IMR-90 (cell line): ENCODE data around the gene LRRC10B. TPM values are rescaled to one million over a fixed set of nuclear protein-coding genes. Genes with fewer than 3 reads are reported as not detected.

Source experiments
- ATAC-seq: fragments of 200-7000 bp; cut with Tn5 transposase; 2 replicates; pipeline ENCODE4 v1.9.1; 2020; ENCODE audit warnings: low read depth, mild to moderate bottlenecking, moderate library complexity
- BruUV-seq: library from RNA; stranded (reverse); fragments of 400-500 nt; replicated peaks from 2 replicates; lab custom pipeline; 2021; lab: Mats Ljungman, UMichigan
- CTCF ChIA-PET: fragments of 300-600 bp; formaldehyde crosslinking; extraction: SDS; loops from one replicate; lab custom pipeline; 2021; ENCODE audit warnings: antibody characterized with exemption; lab: Yijun Ruan, JAX
- POLR2A ChIA-PET: fragments of 300-600 bp; sonication (Branson Sonifier 250); formaldehyde crosslinking; loops from one replicate; lab custom pipeline; 2022; ENCODE audit warnings: antibody characterized with exemption; ENCODE audit not compliant: unreplicated experiment; lab: Charles Lee
- DNase-seq: peaks from one replicate; pipeline ENCODE4 v3.0.0; 2013
- H2AFZ ChIP-seq: replicated peaks from 2 replicates; pipeline ENCODE3; 2013; ENCODE audit warnings: low read length, mild to moderate bottlenecking; ENCODE audit not compliant: poor library complexity
- H2AK5ac ChIP-seq: 2 replicates; pipeline ENCODE4 v1.6.1; 2013; ENCODE audit warnings: low read depth, low read length, inconsistent platforms
- H2AK9ac ChIP-seq: replicated peaks from 2 replicates; pipeline ENCODE3; 2013; ENCODE audit warnings: mild to moderate bottlenecking, low read depth, low read length, moderate library complexity; ENCODE audit not compliant: poor library complexity
- H2BK120ac ChIP-seq: 2 replicates; pipeline ENCODE4 v1.6.1; 2013; ENCODE audit warnings: low read depth, low read length, inconsistent platforms
- H2BK15ac ChIP-seq: 3 replicates; pipeline ENCODE4 v1.6.1; 2013; ENCODE audit warnings: low read depth, low read length, inconsistent platforms
- H2BK20ac ChIP-seq: 2 replicates; pipeline ENCODE4 v1.6.1; 2013; ENCODE audit warnings: low read depth, mild to moderate bottlenecking, inconsistent platforms, low read length, moderate library complexity
- H2BK5ac ChIP-seq: 2 replicates; pipeline ENCODE4 v1.6.1; 2013; ENCODE audit warnings: mild to moderate bottlenecking, low read depth, low read length, inconsistent platforms; ENCODE audit not compliant: poor library complexity, severe bottlenecking
- H3K14ac ChIP-seq: replicated peaks from 2 replicates; pipeline ENCODE4 v1.6.1; 2013; ENCODE audit warnings: low read depth, low read length, inconsistent platforms
- H3K18ac ChIP-seq: 2 replicates; pipeline ENCODE4 v1.6.1; 2013; ENCODE audit warnings: low read depth, low read length, control low read depth
- H3K23ac ChIP-seq: 2 replicates; pipeline ENCODE4 v1.6.1; 2013; ENCODE audit warnings: low read depth, low read length, inconsistent platforms
- H3K27ac ChIP-seq: 2 replicates; pipeline ENCODE4 v1.5.1; 2013; ENCODE audit warnings: mild to moderate bottlenecking, control low read depth, low read length; ENCODE audit not compliant: insufficient read depth
- H3K27me3 ChIP-seq: 2 replicates; pipeline ENCODE4 v1.6.1; 2013; ENCODE audit warnings: low read length; ENCODE audit not compliant: control insufficient read depth, insufficient read depth
- H3K36me3 ChIP-seq: 2 replicates; pipeline ENCODE4 v1.6.1; 2013; ENCODE audit warnings: low read length, mixed read lengths; ENCODE audit not compliant: control insufficient read depth, insufficient read depth
- H3K4ac ChIP-seq: 2 replicates; pipeline ENCODE4 v1.6.1; 2013; ENCODE audit warnings: low read depth, low read length, inconsistent platforms
- H3K4me1 ChIP-seq: 2 replicates; pipeline ENCODE4 v1.6.1; 2013; ENCODE audit warnings: low read length, mixed read lengths; ENCODE audit not compliant: control insufficient read depth, insufficient read depth
- H3K4me2 ChIP-seq: 2 replicates; pipeline ENCODE4 v1.6.1; 2013; ENCODE audit warnings: low read depth, mild to moderate bottlenecking, control low read depth, low read length, moderate library complexity
- H3K4me3 ChIP-seq: 2 replicates; pipeline ENCODE4 v1.5.1; 2013; ENCODE audit warnings: low read depth, mild to moderate bottlenecking, control low read depth, low read length, moderate library complexity; ENCODE audit not compliant: insufficient read depth
- H3K56ac ChIP-seq: 2 replicates; pipeline ENCODE4 v1.6.1; 2013; ENCODE audit warnings: low read length, inconsistent platforms; ENCODE audit not compliant: insufficient read depth; ENCODE audit errors: extremely low read depth
- H3K79me1 ChIP-seq, 2 experiments: 2 replicates each; pipeline ENCODE4 v1.6.1; 2013; ENCODE audit warnings: low read length in 2 of 2, inconsistent platforms in 1 of 2, low read depth in 1 of 2
- H3K9ac ChIP-seq: 2 replicates; pipeline ENCODE4 v1.6.1; 2013; ENCODE audit warnings: low read depth, low read length, control low read depth
- H3K9me1 ChIP-seq: 2 replicates; pipeline ENCODE4 v1.6.1; 2013; ENCODE audit warnings: low read length, inconsistent platforms; ENCODE audit not compliant: insufficient read depth
- H3K9me3 ChIP-seq: 2 replicates; pipeline ENCODE4 v1.6.1; 2013; ENCODE audit warnings: low read length; ENCODE audit not compliant: control insufficient read depth, insufficient read depth
- H4K20me1 ChIP-seq: 2 replicates; pipeline ENCODE4 v1.6.1; 2013; ENCODE audit warnings: low read length, inconsistent platforms; ENCODE audit not compliant: insufficient read depth
- H4K5ac ChIP-seq: 2 replicates; pipeline ENCODE4 v1.6.1; 2013; ENCODE audit warnings: mild to moderate bottlenecking, low read depth, low read length, control low read depth
- H4K8ac ChIP-seq, 2 experiments: 2 replicates each; pipeline ENCODE4 v1.6.1; 2013; ENCODE audit warnings: low read depth in 2 of 2, low read length in 2 of 2, control low read depth in 1 of 2, inconsistent platforms in 1 of 2
- H4K91ac ChIP-seq: 2 replicates; pipeline ENCODE4 v1.6.1; 2013; ENCODE audit warnings: low read depth, low read length, inconsistent platforms; ENCODE audit not compliant: insufficient read depth
- CHD1 ChIP-seq: IDR thresholded peaks from 2 replicates; pipeline ENCODE4 v1.6.1; 2012; ENCODE audit warnings: low read depth, low read length, improper control_type of control experiment
- MXI1 ChIP-seq: IDR thresholded peaks from 2 replicates; pipeline ENCODE4 v1.6.1; 2012; ENCODE audit warnings: low read depth, mild to moderate bottlenecking, low read length, moderate library complexity, borderline replicate concordance
- NFE2L2 ChIP-seq: fragments of 150-350 bp; IDR thresholded peaks from 2 replicates; pipeline ENCODE4 v1.6.1; 2016; ENCODE audit warnings: low read depth, mild to moderate bottlenecking, low read length
- WGBS, 2 experiments: methylation state at CpG; one replicate each; pipeline versions ENCODE4 v1.1.5 to v1.1.7; 2013; ENCODE audit warnings: missing lambda C conversion rate in 2 of 2; ENCODE audit not compliant: insufficient read length in 1 of 2; ENCODE audit errors: extremely low coverage in 2 of 2; 5-methylcytosine and 5-hydroxymethylcytosine counted together
- dilution Hi-C: fragments of 300-500 bp; cut with HindIII; formaldehyde crosslinking; loops from one replicate; pipeline ENCODE4 v1.14.3; 2018; ENCODE audit warnings: low sequenced_read_pairs; ENCODE audit not compliant: unreplicated experiment
- in situ Hi-C: fragments of 300-500 bp; cut with MboI; formaldehyde crosslinking; loops from 3 replicates; pipeline ENCODE4 v1.14.3; 2019; ENCODE audit warnings: low sequenced_read_pairs, inconsistent platforms, mixed read lengths
- intact Hi-C: fragments of 100-400 bp; cut with micrococcal nuclease; formaldehyde crosslinking; loops from 2 replicates; pipeline ENCODE4 v1.10.0; 2022
- polyA plus RNA-seq, 3 experiments: library from polyadenylated mRNA; depleted of rRNA; stranded (reverse); fragments of >200 nt; gene quantifications; 2 replicates each; pipeline ENCODE4 v1.2.3, GENCODE V29; 2012; ENCODE audit warnings: low replicate concordance in 1 of 3
- total RNA-seq: library from RNA; depleted of rRNA; stranded (reverse); fragments of >200 nt; gene quantifications from 2 replicates; pipeline ENCODE4 v1.2.3, GENCODE V29; 2012
- TF ChIP-seq, protein P1 (sequence below): conservative IDR thresholded peaks from 2 replicates; pipeline ENCODE4 v1.5.1; 2012; ENCODE audit warnings: mild to moderate bottlenecking, low read depth, low read length, improper control_type of control experiment
- TF ChIP-seq, protein P2 (sequence below): fragments of 150-350 bp; IDR thresholded peaks from 2 replicates; pipeline ENCODE4 v1.6.1; 2017; ENCODE audit warnings: mild to moderate bottlenecking, antibody characterized with exemption, low read length, low read depth

Gene LRRC10B
- total and polyA plus RNA-seq, 2 of the 4 experiments (the other 2 are of a cell fraction) = not detected

DNA sequence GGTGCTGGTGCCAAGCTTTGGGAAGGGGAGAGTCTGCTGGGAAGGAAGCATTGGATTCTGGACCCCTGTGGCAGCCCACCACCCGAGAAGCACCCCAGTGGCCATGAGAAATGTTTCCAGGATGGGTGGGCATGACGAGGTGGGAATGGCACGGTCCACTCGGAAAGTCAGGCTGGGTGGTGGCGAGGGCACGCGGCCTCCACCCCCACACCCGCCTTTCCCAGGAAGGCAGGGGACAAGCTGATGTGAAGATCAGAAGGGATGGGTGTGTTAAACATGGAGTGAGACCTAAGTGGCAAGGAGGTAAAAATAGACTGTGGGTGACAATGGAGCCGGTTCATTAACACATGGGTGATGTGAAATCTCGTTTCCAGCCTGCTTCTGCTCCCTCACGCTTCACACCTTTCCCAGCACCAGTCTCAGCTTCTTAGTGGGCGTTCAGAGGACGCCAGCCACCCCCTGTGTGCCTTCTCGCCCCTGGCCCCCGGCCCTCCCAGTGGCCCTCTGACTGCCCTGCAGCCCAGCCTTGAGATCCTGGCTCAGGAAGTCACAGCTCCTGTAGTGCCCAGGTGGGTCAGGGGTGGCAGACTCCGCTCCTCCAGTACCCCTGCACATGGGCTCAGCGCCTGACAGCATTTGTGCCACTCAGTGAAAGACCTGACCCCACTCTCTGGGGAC is 27.6 kb downstream of the LRRC10B start:
- dilution Hi-C loops (no loop called here), in situ Hi-C loops (no loop called here)

More for the DNA sequence above, 27.6 kb downstream of the LRRC10B start:
- H3K9ac ChIP-seq = no peak overlapping the region
- WGBS, 2 experiments = 63% methylated on average over 5 of the region's 17 CpGs; no CpG with 5 or more reads in 1 of the 2 experiments
- peaks cover 2% of the 10 kb centered on the region; the same call in 1 of the 2 replicates for H3K4me1 ChIP-seq
- H3K23ac ChIP-seq = no peak overlapping the region
- no peak overlapping the region for H2AK9ac ChIP-seq
- H3K56ac ChIP-seq = no peak overlapping the region
- no peaks in the 10 kb centered on the region for H3K36me3 ChIP-seq
- H3K14ac ChIP-seq = no peak overlapping the region
- POLR2A ChIA-PET = no interaction called here
- no peaks in the 10 kb centered on the region for H3K9me3 ChIP-seq
- no peak overlapping the region for H3K4ac ChIP-seq
- H2BK20ac ChIP-seq = no peak overlapping the region
- H2AK5ac ChIP-seq = no peak overlapping the region
- no peak overlapping the region for H2AFZ ChIP-seq
- H3K9me1 ChIP-seq = no peaks in the 10 kb centered on the region; the same call in 1 of the 2 replicates
- H3K27ac ChIP-seq = no peak overlapping the region
- TF ChIP-seq, protein P1, sequence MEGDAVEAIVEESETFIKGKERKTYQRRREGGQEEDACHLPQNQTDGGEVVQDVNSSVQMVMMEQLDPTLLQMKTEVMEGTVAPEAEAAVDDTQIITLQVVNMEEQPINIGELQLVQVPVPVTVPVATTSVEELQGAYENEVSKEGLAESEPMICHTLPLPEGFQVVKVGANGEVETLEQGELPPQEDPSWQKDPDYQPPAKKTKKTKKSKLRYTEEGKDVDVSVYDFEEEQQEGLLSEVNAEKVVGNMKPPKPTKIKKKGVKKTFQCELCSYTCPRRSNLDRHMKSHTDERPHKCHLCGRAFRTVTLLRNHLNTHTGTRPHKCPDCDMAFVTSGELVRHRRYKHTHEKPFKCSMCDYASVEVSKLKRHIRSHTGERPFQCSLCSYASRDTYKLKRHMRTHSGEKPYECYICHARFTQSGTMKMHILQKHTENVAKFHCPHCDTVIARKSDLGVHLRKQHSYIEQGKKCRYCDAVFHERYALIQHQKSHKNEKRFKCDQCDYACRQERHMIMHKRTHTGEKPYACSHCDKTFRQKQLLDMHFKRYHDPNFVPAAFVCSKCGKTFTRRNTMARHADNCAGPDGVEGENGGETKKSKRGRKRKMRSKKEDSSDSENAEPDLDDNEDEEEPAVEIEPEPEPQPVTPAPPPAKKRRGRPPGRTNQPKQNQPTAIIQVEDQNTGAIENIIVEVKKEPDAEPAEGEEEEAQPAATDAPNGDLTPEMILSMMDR = no peak
- TF ChIP-seq, protein P2, sequence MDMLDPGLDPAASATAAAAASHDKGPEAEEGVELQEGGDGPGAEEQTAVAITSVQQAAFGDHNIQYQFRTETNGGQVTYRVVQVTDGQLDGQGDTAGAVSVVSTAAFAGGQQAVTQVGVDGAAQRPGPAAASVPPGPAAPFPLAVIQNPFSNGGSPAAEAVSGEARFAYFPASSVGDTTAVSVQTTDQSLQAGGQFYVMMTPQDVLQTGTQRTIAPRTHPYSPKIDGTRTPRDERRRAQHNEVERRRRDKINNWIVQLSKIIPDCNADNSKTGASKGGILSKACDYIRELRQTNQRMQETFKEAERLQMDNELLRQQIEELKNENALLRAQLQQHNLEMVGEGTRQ = no peak
- no peak for TF ChIP-seq CHD1
- no peak for TF ChIP-seq NFE2L2
- no peak for TF ChIP-seq MXI1
- no peaks in the 10 kb centered on the region for H3K79me1 ChIP-seq
- H4K20me1 ChIP-seq = no peaks in the 10 kb centered on the region
- no peak overlapping the region for H2BK15ac ChIP-seq
- CTCF ChIA-PET = no interaction called here
- intact Hi-C loops = no loop called here
- no peak overlapping the region for H2BK120ac ChIP-seq
- H4K5ac ChIP-seq = no peak overlapping the region
- no peak overlapping the region for H2BK5ac ChIP-seq
- ATAC-seq (no peak), DNase-seq (no peak)
- no peak overlapping the region for H3K4me3 ChIP-seq
- no peak overlapping the region for H3K18ac ChIP-seq
- BruUV-seq = no TSS peak
- H4K8ac ChIP-seq = no peak overlapping the region
- no peak overlapping the region for H3K4me2 ChIP-seq
- peaks cover 55% of the 10 kb centered on the region for H3K27me3 ChIP-seq
- no peak overlapping the region for H4K91ac ChIP-seq
